ENCODE measurements around the gene AOAH.
A peak's percentile ranks its signal among the peaks of the same experiment; 100 is the strongest.

The AOAH gene

GRCh38 chr7:36599645-36600313 lies 124.5 kb downstream of the AOAH start:
- DNase-seq: no peak

GRCh38 chr7:36598054-36598674 lies 126.1 kb downstream of the AOAH start:
- no peak for DNase-seq

- DNase-seq: no peak
Measured at GRCh38 chr7:36597090-36597773, 127.1 kb downstream of the AOAH start.

GRCh38 chr7:36594445-36594844 lies 129.8 kb downstream of the AOAH start:
- DNase-seq: no peak

- DNase-seq: no peak
Measured at GRCh38 chr7:36591636-36592035, 132.7 kb downstream of the AOAH start.

- DNase-seq: no peak
Measured at GRCh38 chr7:36589391-36589790, 134.9 kb downstream of the AOAH start.

GRCh38 chr7:36583318-36583717 lies 141.0 kb downstream of the AOAH start:
- DNase-seq: no peak

GRCh38 chr7:36575832-36576231 lies 148.5 kb downstream of the AOAH start:
- no peak for DNase-seq

- no peak for DNase-seq
Measured at GRCh38 chr7:36573066-36573465, 151.2 kb downstream of the AOAH start.

GRCh38 chr7:36571190-36571560 lies 153.1 kb downstream of the AOAH start:
- no peak for DNase-seq

GRCh38 chr7:36570528-36571189 lies 153.6 kb downstream of the AOAH start:
- DNase-seq: no peak

- DNase-seq: no peak
Measured at GRCh38 chr7:36568452-36568849, 155.8 kb downstream of the AOAH start.

- DNase-seq: no peak
Measured at GRCh38 chr7:36567699-36568451, 156.4 kb downstream of the AOAH start.

- peak in 1 of 2 experiments; percentile 11 for DNase-seq
Measured at GRCh38 chr7:36565792-36566356, 158.4 kb downstream of the AOAH start.

GRCh38 chr7:36564489-36564888 lies 159.8 kb downstream of the AOAH start:
- no peak for DNase-seq

- no peak for DNase-seq
Measured at GRCh38 chr7:36563706-36564327, 160.5 kb downstream of the AOAH start.

GRCh38 chr7:36562121-36562520 lies 162.2 kb downstream of the AOAH start:
- DNase-seq: no peak

GRCh38 chr7:36549029-36549428 lies 175.3 kb downstream of the AOAH start:
- DNase-seq: no peak

GRCh38 chr7:36547416-36547815 lies 176.9 kb downstream of the AOAH start:
- peak in 1 of 2 experiments; percentile 25 for DNase-seq

GRCh38 chr7:36546331-36546730 lies 178.0 kb downstream of the AOAH start:
- no peak for DNase-seq

GRCh38 chr7:36545291-36545690 lies 179.0 kb downstream of the AOAH start:
- DNase-seq: no peak

- no peak for DNase-seq
Measured at GRCh38 chr7:36538126-36538525, 186.2 kb downstream of the AOAH start.
